K562 (cell line): ENCODE results near the gene SERINC3. TPM values are rescaled to one million over a fixed set of nuclear protein-coding genes. Genes with fewer than 3 reads are reported as not detected.

Experiments
- ATAC-seq: fragments of 200-7000 bp; cut with Tn5 transposase; 3 replicates; pipeline ENCODE4 v1.9.1; 2020; ENCODE audit warnings: moderate library complexity
- BruUV-seq: library from RNA; stranded (reverse); fragments of 400-500 nt; replicated peaks from 2 replicates; lab custom pipeline; 2021; lab: Mats Ljungman, UMichigan
- CTCF ChIA-PET: fragments of 300-600 bp; formaldehyde crosslinking; extraction: SDS; loops from one replicate; lab custom pipeline; 2021; ENCODE audit warnings: low intra/inter-chr PET ratio; lab: Yijun Ruan, JAX
- POLR2A ChIA-PET: fragments of 300-600, 350-650 bp; sonication (Branson Sonifier 250); formaldehyde crosslinking; extraction: SDS; loops from one replicate; lab custom pipeline; 2021; ENCODE audit warnings: antibody characterized with exemption, inconsistent platforms; lab: Yijun Ruan, JAX
- DNase-seq, 4 experiments: peaks; one replicate each; pipeline versions ENCODE4 v3.0.0 to v3.0.0-alpha.2; 2011 to 2018; ENCODE audit warnings: low spot score in 3 of 4, mixed read lengths in 3 of 4; ENCODE audit errors: extremely low read depth in 1 of 4
- FAIRE-seq: peaks from 2 replicates; lab custom pipeline; 2011; peaks lifted over from hg19 to GRCh38; lab: Jason Lieb, UNC
- H2AFZ ChIP-seq: 2 replicates; pipeline ENCODE4 v1.6.0; 2011; ENCODE audit warnings: low read depth, low read length, control low read depth, inconsistent platforms
- H3K27ac ChIP-seq: fragments of 200-600 bp; 3 replicates; pipeline ENCODE4 v1.8.0; 2011; ENCODE audit warnings: low read depth, mild to moderate bottlenecking, control low read depth, inconsistent platforms, low read length, moderate library complexity, mixed read lengths; ENCODE audit errors: extremely low read depth
- H3K27me3 ChIP-seq, 2 experiments: fragments of 300-600 bp in 1 of 2; 2 replicates in 1 of 2; 3 replicates in 1 of 2; pipeline versions ENCODE4 v1.6.0 to v1.8.0; 2011; ENCODE audit warnings: inconsistent platforms in 2 of 2, low read length in 2 of 2, mild to moderate bottlenecking in 1 of 2, mixed read lengths in 1 of 2, moderate library complexity in 1 of 2; ENCODE audit not compliant: control insufficient read depth in 2 of 2, insufficient read depth in 2 of 2
- H3K36me3 ChIP-seq: fragments of 300-600 bp; 3 replicates; pipeline ENCODE4 v1.8.0; 2011; ENCODE audit warnings: mild to moderate bottlenecking, low read length, inconsistent platforms; ENCODE audit not compliant: control insufficient read depth, insufficient read depth
- H3K4me1 ChIP-seq, 2 experiments: fragments of 200-600 bp in 1 of 2; replicated peaks in 1 of 2; 2 replicates in 1 of 2; 3 replicates in 1 of 2; pipeline versions ENCODE4 v1.5.1 to v1.8.0; 2011; ENCODE audit warnings: inconsistent platforms in 2 of 2, low read length in 2 of 2, mild to moderate bottlenecking in 1 of 2, mixed read lengths in 1 of 2, moderate library complexity in 1 of 2; ENCODE audit not compliant: control insufficient read depth in 2 of 2, insufficient read depth in 2 of 2
- H3K4me2 ChIP-seq: 2 replicates; pipeline ENCODE4 v1.6.1; 2011; ENCODE audit warnings: low read length, control low read depth, inconsistent platforms, mixed read lengths; ENCODE audit not compliant: insufficient read depth
- H3K4me3 ChIP-seq: fragments of 200-600 bp; sonication (generic), shearing (Covaris generic); 2 replicates; pipeline ENCODE4 v1.5.1; 2016; ENCODE audit warnings: control low read depth, inconsistent platforms
- H3K79me2 ChIP-seq: fragments of 200-600 bp; 3 replicates; pipeline ENCODE4 v1.8.0; 2011; ENCODE audit warnings: low read length, inconsistent platforms; ENCODE audit not compliant: control insufficient read depth, insufficient read depth
- H3K9ac ChIP-seq, 2 experiments: 2 replicates each; pipeline versions ENCODE4 v1.6.0 to v1.6.1; 2011; ENCODE audit warnings: low read depth in 2 of 2, low read length in 2 of 2, control low read depth in 1 of 2, inconsistent platforms in 1 of 2, mild to moderate bottlenecking in 1 of 2, mixed read lengths in 1 of 2; ENCODE audit not compliant: insufficient read depth in 1 of 2
- H3K9me1 ChIP-seq: one replicate; pipeline ENCODE4 v1.6.0; 2011; ENCODE audit warnings: inconsistent platforms, mild to moderate bottlenecking, low read length, moderate library complexity; ENCODE audit not compliant: control insufficient read depth, insufficient read depth
- H3K9me3 ChIP-seq: replicated peaks from 2 replicates; pipeline ENCODE4 v1.5.1; 2011; ENCODE audit warnings: low read depth, low read length, inconsistent platforms; ENCODE audit not compliant: control insufficient read depth, insufficient read depth
- H4K20me1 ChIP-seq: replicated peaks from 2 replicates; pipeline ENCODE4 v1.6.1; 2011; ENCODE audit warnings: low read length, inconsistent platforms, mixed read lengths; ENCODE audit not compliant: control insufficient read depth, insufficient read depth
- ARHGAP35 ChIP-seq: fragments of 450-650 bp; IDR thresholded peaks from 2 replicates; pipeline ENCODE4 v1.6.1; 2018; ENCODE audit not compliant: partially characterized antibody
- CCNT2 ChIP-seq: IDR thresholded peaks from 2 replicates; pipeline ENCODE4 v1.6.1; 2011; ENCODE audit warnings: borderline replicate concordance, low read depth, mild to moderate bottlenecking, moderate library complexity, mixed read lengths, low read length; ENCODE audit not compliant: insufficient read length; ENCODE audit errors: extremely low read depth
- FOSL1 ChIP-seq: fragments of 200-800 bp; sonication (Bioruptor generic); conservative IDR thresholded peaks from 2 replicates; pipeline ENCODE4 v1.6.1; 2016; ENCODE audit warnings: missing genetic modification characterization, missing compliant biosample characterization
- HMGN3 ChIP-seq: IDR thresholded peaks from 2 replicates; pipeline ENCODE4 v1.6.1; 2011; ENCODE audit warnings: borderline replicate concordance, low read depth, mild to moderate bottlenecking, mixed read lengths, low read length; ENCODE audit not compliant: insufficient read length; ENCODE audit errors: extremely low read depth
- NR2F6 ChIP-seq: fragments of 450-650 bp; formaldehyde crosslinking; IDR thresholded peaks from 2 replicates; pipeline ENCODE4 v1.4.0; 2020; ENCODE audit warnings: mild to moderate bottlenecking
- POLR2A ChIP-seq: fragments of 450-650 bp; conservative IDR thresholded peaks from 2 replicates; pipeline ENCODE4 v1.6.1; 2016
- RERE ChIP-seq: sonication (generic); formaldehyde crosslinking; IDR thresholded peaks from 2 replicates; pipeline ENCODE4 v1.8.0; 2023; ENCODE audit warnings: missing genetic modification reagents, mild to moderate bottlenecking, borderline replicate concordance
- TCF3 ChIP-seq: sonication (generic); formaldehyde crosslinking; IDR thresholded peaks from 2 replicates; pipeline ENCODE4 v1.4.0; 2020; ENCODE audit warnings: mild to moderate bottlenecking, missing genetic modification reagents
- ZEB2 ChIP-seq: fragments of 450-650 bp; IDR thresholded peaks from 2 replicates; pipeline ENCODE4 v1.6.1; 2016
- WGBS: fragments of 100-300 bp; shearing (Covaris generic); methylation state at CpG from one replicate; pipeline ENCODE4 v1.1.6; 2016; ENCODE audit warnings: low coverage, mixed read lengths; ENCODE audit not compliant: insufficient coverage; ENCODE audit errors: missing lambda C conversion rate; 5-methylcytosine and 5-hydroxymethylcytosine counted together
- in situ Hi-C: fragments of 300-500 bp; cut with MboI; formaldehyde crosslinking; loops from 4 replicates; pipeline ENCODE4 v1.15.0; 2018; ENCODE audit warnings: inconsistent platforms, mixed read lengths
- intact Hi-C: fragments of 100-400 bp; cut with micrococcal nuclease; formaldehyde crosslinking; loops from 2 replicates; pipeline ENCODE4 v1.14.2; 2022
- polyA plus RNA-seq, 8 experiments: library from polyadenylated mRNA; depleted of rRNA in 4 of 8; stranded (reverse) in 5 of 8; unstranded in 3 of 8; fragments of >200 nt; fragmentation: Nextera tagmentation in 2 of 8; fragmentation: Illumina TruSeq in 1 of 8; extraction: Ambion mirVana in 2 of 8; extraction: Trizol in 1 of 8; gene quantifications; 2 replicates each; pipeline versions ENCODE4 v1.2.1 to v1.2.3, GENCODE V29; 2011 to 2014; ENCODE audit warnings: inconsistent platforms in 1 of 8, missing spikeins in 1 of 8
- total RNA-seq, 7 experiments: library from RNA; depleted of rRNA in 6 of 7; stranded (reverse); fragments of >200 nt in 6 of 7; fragmentation: Illumina TruSeq in 2 of 7; extraction: Trizol in 2 of 7; gene quantifications; 2 replicates each; pipeline versions ENCODE4 v1.2.1 to v1.2.3, GENCODE V29; 2011 to 2021; ENCODE audit warnings: low replicate concordance in 1 of 7

Gene SERINC3
- total and polyA plus RNA-seq, 9 of the 15 experiments (the other 6 are each of a cell fraction or from before 2014, with no cell fraction given), result 24.7 to 107 (median 48.8) TPM

- POLR2A ChIA-PET, result interaction anchor here (0.7 to 1.2 kb wide), 3 partner anchors 11 to 181 kb away, joined by 3 to 4 read pairs (median 3); no protein-coding TSS in a partner anchor
- no peak overlapping the region; the same call in 2 of the 3 replicates for H3K27ac ChIP-seq
- H3K9me3 ChIP-seq, result no peaks in the 10 kb centered on the region
- FAIRE-seq, result no peak
- H3K4me1 ChIP-seq, result no peaks in the 10 kb centered on the region; a peak in 2 of 5 replicates
- H3K36me3 ChIP-seq, result peaks cover 82% of the 10 kb centered on the region
- ATAC-seq, result peak; percentile 18; the same call in 2 of the 3 replicates
- CTCF ChIA-PET, result no interaction called here
- H3K79me2 ChIP-seq, result no peaks in the 10 kb centered on the region
- 70% methylated on average over 5 of the region's 5 CpGs for WGBS
- intact Hi-C loops (no loop called here), in situ Hi-C loops (no loop called here)
- H2AFZ ChIP-seq, result no peak overlapping the region
- no peak for DNase-seq
- H3K27me3 ChIP-seq, result no peaks in the 10 kb centered on the region
- no TSS peak for BruUV-seq
- peaks cover 3% of the 10 kb centered on the region; the same call in 1 of the 2 replicates for H4K20me1 ChIP-seq
- TF ChIP-seq HMGN3 (no peak), RERE (no peak), FOSL1 (tag) (0 out of 2 replicates have a peak, but pooled peaks have one; percentile 17), NR2F6 (CRISPR knock-in tag) (no peak), POLR2A (0 out of 2 replicates have a peak, but pooled peaks have one; percentile 28), CCNT2 (no peak), ARHGAP35 (no peak), TCF3 (0 out of 2 replicates have a peak, but pooled peaks have one; percentile 13), ZEB2 (no peak)
- H3K9ac ChIP-seq, result no peak overlapping the region
- H3K9me1 ChIP-seq, result no peaks in the 10 kb centered on the region
- H3K4me2 ChIP-seq, result no peak overlapping the region
- H3K4me3 ChIP-seq, result no peak overlapping the region
Measured at GRCh38 chr20:44491635-44492395, 30.1 kb downstream of the SERINC3 start.
